Trophoblast cell (in vitro differentiated cells and primary cell): Measurements from ENCODE around the gene NOP16.

Experiments
- DNase-seq, 2 donors: peaks; one replicate each; pipeline ENCODE4 v3.0.0-alpha.2; 2016
- H2AFZ ChIP-seq: 2 replicates; pipeline ENCODE4 v1.6.1; 2013; ENCODE audit warnings: low read length, moderate library complexity, mild to moderate bottlenecking; ENCODE audit not compliant: insufficient read depth, poor library complexity
- H2AK5ac ChIP-seq: 2 replicates; pipeline ENCODE4 v1.6.1; 2013; ENCODE audit warnings: mild to moderate bottlenecking, low read length
- H2BK120ac ChIP-seq: 2 replicates; pipeline ENCODE4 v1.6.1; 2013; ENCODE audit warnings: low read length, mild to moderate bottlenecking, moderate library complexity; ENCODE audit not compliant: insufficient read depth, poor library complexity
- H2BK12ac ChIP-seq: 2 replicates; pipeline ENCODE4 v1.6.1; 2013; ENCODE audit warnings: mild to moderate bottlenecking, low read length, moderate library complexity
- H2BK5ac ChIP-seq: 2 replicates; pipeline ENCODE4 v1.6.1; 2013; ENCODE audit warnings: low read length, low read depth, moderate library complexity, mild to moderate bottlenecking; ENCODE audit not compliant: poor library complexity
- H3K14ac ChIP-seq: 2 replicates; pipeline ENCODE4 v1.6.1; 2013; ENCODE audit warnings: mild to moderate bottlenecking, low read length
- H3K18ac ChIP-seq: 2 replicates; pipeline ENCODE4 v1.6.1; 2013; ENCODE audit warnings: mild to moderate bottlenecking, low read length
- H3K23ac ChIP-seq: 2 replicates; pipeline ENCODE4 v1.6.1; 2013; ENCODE audit warnings: low read length
- H3K27ac ChIP-seq: 2 replicates; pipeline ENCODE4 v1.5.1; 2013; ENCODE audit warnings: low read depth, mild to moderate bottlenecking, inconsistent platforms, low read length, moderate library complexity
- H3K27me3 ChIP-seq: 2 replicates; pipeline ENCODE4 v1.6.1; 2013; ENCODE audit warnings: inconsistent platforms, mild to moderate bottlenecking, low read length, moderate library complexity; ENCODE audit not compliant: insufficient read depth
- H3K36me3 ChIP-seq, 2 experiments: 1 replicate in 1 of 2; 2 replicates in 1 of 2; pipeline ENCODE4 v1.6.1; 2013; ENCODE audit warnings: low read length in 2 of 2, mild to moderate bottlenecking in 2 of 2, moderate library complexity in 1 of 2; ENCODE audit not compliant: insufficient read depth in 2 of 2, control insufficient read depth in 1 of 2
- H3K4ac ChIP-seq: 2 replicates; pipeline ENCODE4 v1.6.1; 2013; ENCODE audit warnings: low read depth, mild to moderate bottlenecking, low read length, moderate library complexity
- H3K4me1 ChIP-seq, 2 experiments: 1 replicate in 1 of 2; 2 replicates in 1 of 2; pipeline ENCODE4 v1.6.1; 2013; ENCODE audit warnings: low read length in 2 of 2, mild to moderate bottlenecking in 2 of 2, moderate library complexity in 1 of 2; ENCODE audit not compliant: insufficient read depth in 2 of 2, control insufficient read depth in 1 of 2
- H3K4me2 ChIP-seq: 2 replicates; pipeline ENCODE4 v1.6.1; 2013; ENCODE audit warnings: inconsistent platforms, mild to moderate bottlenecking, low read length, moderate library complexity
- H3K4me3 ChIP-seq: 2 replicates; pipeline ENCODE4 v1.5.1; 2013; ENCODE audit warnings: mild to moderate bottlenecking, low read depth, low read length, inconsistent platforms
- H3K79me1 ChIP-seq: one replicate; pipeline ENCODE4 v1.6.1; 2013; ENCODE audit warnings: low read length
- H3K79me2 ChIP-seq: 2 replicates; pipeline ENCODE4 v1.6.1; 2013; ENCODE audit warnings: low read length, mild to moderate bottlenecking; ENCODE audit not compliant: control insufficient read depth, insufficient read depth, poor library complexity
- H3K9ac ChIP-seq: 2 replicates; pipeline ENCODE4 v1.6.1; 2013; ENCODE audit warnings: mild to moderate bottlenecking, low read length
- H3K9me3 ChIP-seq: 2 replicates; pipeline ENCODE4 v1.6.1; 2013; ENCODE audit warnings: low read depth, mild to moderate bottlenecking, control low read depth, inconsistent platforms, low read length; ENCODE audit not compliant: insufficient read depth
- H4K12ac ChIP-seq: 2 replicates; pipeline ENCODE4 v1.6.1; 2013; ENCODE audit warnings: low read depth, mild to moderate bottlenecking, low read length, moderate library complexity
- H4K8ac ChIP-seq: 2 replicates; pipeline ENCODE4 v1.6.1; 2013; ENCODE audit warnings: low read depth, mild to moderate bottlenecking, low read length, moderate library complexity
- H4K91ac ChIP-seq: one replicate; pipeline ENCODE4 v1.6.1; 2013; ENCODE audit warnings: low read depth, mild to moderate bottlenecking, low read length, moderate library complexity
- WGBS: extraction: QIAGEN DNeasy Blood & Tissue Kit; methylation state at CpG from one replicate; pipeline ENCODE4 v1.1.7; 2013; ENCODE audit warnings: missing lambda C conversion rate; ENCODE audit not compliant: insufficient read length, insufficient coverage; ENCODE audit errors: extremely low coverage; 5-methylcytosine and 5-hydroxymethylcytosine counted together

The NOP16 gene

DNA sequence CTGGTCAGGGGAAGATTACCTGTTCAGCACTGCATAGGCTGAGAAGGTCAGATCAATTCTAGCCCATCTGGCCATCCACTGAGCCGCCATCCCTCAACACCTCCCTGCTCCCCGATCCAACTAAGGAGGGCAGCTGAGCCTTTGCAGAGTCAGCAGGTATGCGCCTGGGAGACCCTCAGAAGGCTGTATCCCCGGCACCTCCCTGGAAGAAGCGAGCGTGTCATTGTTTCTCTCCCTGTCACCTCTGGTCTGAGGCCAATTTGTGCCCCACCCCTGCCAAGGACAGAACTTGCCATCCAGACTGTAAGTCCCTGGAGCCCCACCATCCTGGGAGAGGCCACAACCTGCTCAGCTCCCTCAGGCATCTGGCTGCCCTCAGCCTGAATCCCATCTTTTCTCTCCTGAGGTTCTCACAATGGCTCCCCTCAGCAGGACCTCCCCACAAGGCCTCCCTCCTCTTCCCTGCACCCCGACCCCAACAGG is 25.4 kb upstream of the NOP16 start:
- Histone ChIP-seq H3K4me1 (peaks cover 30 to 33% of the 10 kb centered on the region in 2 experiments), H3K36me3 (peaks cover 12 to 13% of the 10 kb centered on the region in 2 experiments), H3K14ac (no peak overlapping the region), H3K9me3 (peaks cover 2% of the 10 kb centered on the region), H2AK5ac (peak overlapping the region; percentile 72), H4K8ac (no peak overlapping the region), H4K91ac (no peak overlapping the region), H3K9ac (no peak overlapping the region), H3K4ac (peak overlapping the region; percentile 29), H2BK120ac (no peak overlapping the region), H3K79me2 (peaks cover 16% of the 10 kb centered on the region), H3K27ac (no peak overlapping the region), H2AFZ (peak overlapping the region; percentile 0), H3K18ac (peak overlapping the region; percentile 6), H2BK5ac (no peak overlapping the region), H4K12ac (no peak overlapping the region), H2BK12ac (no peak overlapping the region), H3K4me2 (no peak overlapping the region), H3K27me3 (no peaks in the 10 kb centered on the region), H3K79me1 (peaks cover 18% of the 10 kb centered on the region), H3K4me3 (no peak overlapping the region), H3K23ac (no peak overlapping the region)
- DNase-seq, result peak in 1 of 2 donors; percentile 6
- WGBS, result no CpG with 5 or more reads among the region's 7 CpGs

DNA sequence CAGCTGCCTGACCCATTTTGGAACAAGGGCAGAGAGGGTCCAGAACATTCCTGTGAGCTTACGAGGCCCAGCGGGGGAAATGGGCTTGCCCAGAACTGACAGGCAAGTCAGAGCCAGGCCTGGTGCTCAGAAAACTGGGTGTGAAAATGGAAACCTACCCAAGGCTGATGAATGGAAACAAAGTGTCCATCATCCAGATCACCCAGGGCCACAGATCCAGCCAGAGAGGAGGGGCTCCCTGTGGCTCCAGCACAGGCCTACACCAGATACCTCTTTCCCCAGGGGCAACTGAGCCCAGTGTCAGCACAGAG is 24.8 kb upstream of the NOP16 start:
- H3K4me3 ChIP-seq, result no peak overlapping the region
- peaks cover 16% of the 10 kb centered on the region for H3K79me2 ChIP-seq
- H3K23ac ChIP-seq, result no peak overlapping the region
- H2BK120ac ChIP-seq, result no peak overlapping the region
- no peak overlapping the region for H3K4me2 ChIP-seq
- H4K8ac ChIP-seq, result no peak overlapping the region
- peak overlapping the region; percentile 29 for H3K4ac ChIP-seq
- H3K36me3 ChIP-seq, result peaks cover 12 to 16% of the 10 kb centered on the region in 2 experiments
- no CpG with 5 or more reads among the region's 2 CpGs for WGBS
- H2BK5ac ChIP-seq, result no peak overlapping the region
- no peaks in the 10 kb centered on the region for H3K27me3 ChIP-seq
- no peak overlapping the region for H4K91ac ChIP-seq
- H2BK12ac ChIP-seq, result peak overlapping the region; percentile 45
- peak overlapping the region; percentile 6 for H3K18ac ChIP-seq
- peaks cover 2% of the 10 kb centered on the region for H3K9me3 ChIP-seq
- H3K9ac ChIP-seq, result no peak overlapping the region
- DNase-seq, result no peak
- no peak overlapping the region for H3K27ac ChIP-seq
- no peak overlapping the region for H4K12ac ChIP-seq
- H3K14ac ChIP-seq, result peak overlapping the region; percentile 22
- H2AK5ac ChIP-seq, result no peak overlapping the region
- peaks cover 16% of the 10 kb centered on the region for H3K79me1 ChIP-seq
- peaks cover 28 to 31% of the 10 kb centered on the region in 2 experiments for H3K4me1 ChIP-seq
- no peak overlapping the region for H2AFZ ChIP-seq

DNA sequence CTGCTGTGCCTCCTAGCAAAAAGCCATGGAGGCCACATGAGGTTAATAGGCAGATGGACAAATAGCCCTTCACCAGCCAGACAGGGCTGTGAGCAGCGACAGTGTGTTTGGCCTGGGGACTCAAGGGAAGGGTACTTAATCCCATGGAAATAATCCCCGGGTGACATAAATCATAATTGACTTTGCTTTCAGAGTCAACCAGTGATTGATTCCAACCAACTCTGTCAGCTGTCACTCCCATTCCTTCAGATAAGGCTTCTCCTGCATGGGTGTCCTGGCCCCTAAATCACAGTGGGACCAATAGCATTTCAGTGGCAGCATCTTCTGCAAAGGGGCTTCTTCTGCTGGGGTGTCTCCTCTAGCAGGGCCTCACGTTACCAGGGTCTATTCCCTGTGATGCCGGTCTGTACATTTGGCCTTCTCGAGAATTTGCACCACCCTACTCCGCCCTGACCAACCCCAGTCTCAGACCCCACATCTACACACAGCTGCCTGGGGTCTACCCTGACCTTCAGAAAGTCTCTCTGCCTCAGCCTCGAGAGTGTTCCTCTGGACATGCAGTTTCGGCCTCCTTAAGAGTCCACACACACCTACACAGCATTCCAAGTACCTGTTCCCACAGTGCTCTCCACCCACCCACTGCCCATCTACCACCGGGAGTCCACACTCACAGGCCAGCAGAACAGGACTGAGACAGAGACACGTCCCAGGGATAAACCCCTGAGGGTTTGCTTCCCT is 24.3 kb upstream of the NOP16 start:
- peaks cover 15 to 19% of the 10 kb centered on the region in 2 experiments for H3K36me3 ChIP-seq
- H3K23ac ChIP-seq, result no peak overlapping the region
- no peak overlapping the region for H2AK5ac ChIP-seq
- no peak overlapping the region for H3K18ac ChIP-seq
- H3K9me3 ChIP-seq, result peaks cover 2% of the 10 kb centered on the region
- H3K9ac ChIP-seq, result no peak overlapping the region
- no peak overlapping the region for H2BK120ac ChIP-seq
- peaks cover 16% of the 10 kb centered on the region for H3K79me2 ChIP-seq
- H3K27me3 ChIP-seq, result no peaks in the 10 kb centered on the region
- DNase-seq, result peak in 1 of 2 donors; percentile 29
- H3K4me2 ChIP-seq, result no peak overlapping the region
- no peak overlapping the region for H4K91ac ChIP-seq
- no peak overlapping the region for H3K27ac ChIP-seq
- no peak overlapping the region for H3K4me3 ChIP-seq
- no peak overlapping the region for H2BK5ac ChIP-seq
- H2BK12ac ChIP-seq, result no peak overlapping the region
- H4K8ac ChIP-seq, result no peak overlapping the region
- H3K14ac ChIP-seq, result no peak overlapping the region
- peak overlapping the region; percentile 10 for H3K4ac ChIP-seq
- no peak overlapping the region for H2AFZ ChIP-seq
- peaks cover 16% of the 10 kb centered on the region for H3K79me1 ChIP-seq
- peaks cover 28 to 31% of the 10 kb centered on the region in 2 experiments for H3K4me1 ChIP-seq
- H4K12ac ChIP-seq, result no peak overlapping the region
- WGBS, result no CpG with 5 or more reads among the region's 10 CpGs

DNA sequence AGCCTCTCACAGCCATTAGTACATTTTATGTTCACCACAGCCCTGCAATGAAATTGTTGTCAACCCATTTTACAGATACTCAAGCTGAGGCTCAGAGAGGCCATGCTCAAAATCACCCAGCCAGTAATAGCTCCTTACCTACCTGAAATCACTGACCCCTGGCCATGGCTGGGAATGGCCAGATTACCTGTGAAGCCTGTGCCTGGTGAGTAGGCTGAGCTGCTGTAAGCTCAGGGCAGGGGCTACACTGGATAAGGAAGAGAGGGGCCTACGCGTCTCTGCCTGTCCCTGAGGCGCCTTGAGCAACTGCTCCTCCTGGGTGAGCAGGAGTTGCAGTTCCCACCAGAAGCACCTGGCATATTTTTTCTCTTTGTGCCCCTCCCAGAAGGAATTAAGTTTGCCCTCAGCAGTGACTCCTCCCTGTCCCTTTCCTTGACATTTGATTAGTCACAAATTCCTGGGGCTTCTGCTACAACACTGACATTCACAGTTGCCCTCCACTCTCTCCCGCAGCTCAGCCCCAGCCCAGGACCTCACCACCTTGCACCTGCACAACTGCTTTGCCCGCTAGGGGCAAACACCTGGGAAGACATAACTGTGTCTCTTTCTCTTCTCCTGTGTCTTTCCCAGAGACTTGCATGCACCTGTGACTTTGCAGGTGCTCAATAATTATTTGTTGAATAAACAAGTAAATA is 22.2 kb upstream of the NOP16 start:
- Histone ChIP-seq H2BK120ac (no peak overlapping the region), H3K4me1 (peaks cover 21 to 24% of the 10 kb centered on the region in 2 experiments), H3K14ac (no peak overlapping the region), H2AFZ (no peak overlapping the region), H3K79me2 (peaks cover 9% of the 10 kb centered on the region), H3K27ac (no peak overlapping the region), H3K23ac (no peak overlapping the region), H3K9me3 (peaks cover 5% of the 10 kb centered on the region), H4K91ac (no peak overlapping the region), H4K12ac (no peak overlapping the region), H3K18ac (no peak overlapping the region), H3K79me1 (peaks cover 2% of the 10 kb centered on the region), H3K4me2 (no peak overlapping the region), H3K4ac (no peak overlapping the region), H3K36me3 (peaks cover 32 to 39% of the 10 kb centered on the region in 2 experiments), H3K9ac (no peak overlapping the region), H2BK12ac (no peak overlapping the region), H2AK5ac (no peak overlapping the region), H4K8ac (no peak overlapping the region), H2BK5ac (no peak overlapping the region), H3K4me3 (no peak overlapping the region), H3K27me3 (no peaks in the 10 kb centered on the region)
- DNase-seq, result peak in 1 of 2 donors; percentile 7
- no CpG with 5 or more reads among the region's 5 CpGs for WGBS
